ENCODE data around the gene VSTM2L. TPM values are rescaled to one million over a fixed set of nuclear protein-coding genes. Genes with fewer than 3 reads are reported as not detected.

Gene VSTM2L
- total RNA-seq, 1 donor from 2014 or later, result 2.9 TPM

- H3K4me2 ChIP-seq, result no peak overlapping the region
- Mint-ChIP-seq H3K27ac (no peak overlapping the region), H3K4me3 (no peak overlapping the region), H3K27me3 (ENCODE audit: insufficient read depth, low read depth) (peaks cover 4% of the 10 kb centered on the region), H3K9me3 (no peaks in the 10 kb centered on the region), H3K36me3 (peaks cover 18% of the 10 kb centered on the region), H3K4me1 (peaks cover 46% of the 10 kb centered on the region)
- DNase-seq (ENCODE audit: low spot score), result no peak
- TF ChIP-seq EZH2phosphoT487 (IDR thresholded peaks at IDR 0.05) (no peak), EZH2 (IDR thresholded peaks at IDR 0.05) (no peak), CTCF (IDR thresholded peaks at IDR 0.05) (no peak)
- H3K27ac ChIP-seq, result no peak overlapping the region
- no peak overlapping the region for H3K9ac ChIP-seq
- no peaks in the 10 kb centered on the region for H3K36me3 ChIP-seq
- no peak overlapping the region for H3K4me3 ChIP-seq
- no peaks in the 10 kb centered on the region for H3K27me3 ChIP-seq
- H3F3A ChIP-seq (ENCODE audit: low read depth), result peaks cover 16% of the 10 kb centered on the region
- H4K20me1 ChIP-seq (ENCODE audit: low read depth), result no peaks in the 10 kb centered on the region
- H2AFZ ChIP-seq (replicated peaks), result no peak overlapping the region
- no peaks in the 10 kb centered on the region for H3K9me3 ChIP-seq (ENCODE audit: low read depth)
- H3K79me2 ChIP-seq (ENCODE audit: low read depth), result no peaks in the 10 kb centered on the region
- H3K4me1 ChIP-seq, result peaks cover 20% of the 10 kb centered on the region
Measured at GRCh38 chr20:37871751-37872150, 31.2 kb upstream of the VSTM2L start.

- Histone ChIP-seq H3K9ac (no peak overlapping the region), H2AFZ (replicated peaks) (no peak overlapping the region), H3K4me1 (peaks cover 20% of the 10 kb centered on the region), H3K4me2 (no peak overlapping the region), H3K27me3 (no peaks in the 10 kb centered on the region), H3K36me3 (no peaks in the 10 kb centered on the region), H4K20me1 (ENCODE audit: low read depth) (no peaks in the 10 kb centered on the region), H3F3A (ENCODE audit: low read depth) (peaks cover 16% of the 10 kb centered on the region), H3K79me2 (ENCODE audit: low read depth) (no peaks in the 10 kb centered on the region), H3K4me3 (no peak overlapping the region), H3K27ac (no peak overlapping the region), H3K9me3 (ENCODE audit: low read depth) (no peaks in the 10 kb centered on the region)
- H3K9me3 Mint-ChIP-seq, result no peaks in the 10 kb centered on the region
- TF ChIP-seq EZH2phosphoT487 (IDR thresholded peaks at IDR 0.05) (no peak), EZH2 (IDR thresholded peaks at IDR 0.05) (no peak), CTCF (IDR thresholded peaks at IDR 0.05) (no peak)
- peaks cover 4% of the 10 kb centered on the region for H3K27me3 Mint-ChIP-seq (ENCODE audit: insufficient read depth, low read depth)
- no peak overlapping the region for H3K4me3 Mint-ChIP-seq
- peaks cover 18% of the 10 kb centered on the region for H3K36me3 Mint-ChIP-seq
- DNase-seq (ENCODE audit: low spot score), result no peak
- no peak overlapping the region for H3K27ac Mint-ChIP-seq
- peaks cover 44% of the 10 kb centered on the region for H3K4me1 Mint-ChIP-seq
Measured at GRCh38 chr20:37872161-37872560, 30.8 kb upstream of the VSTM2L start.

DNA sequence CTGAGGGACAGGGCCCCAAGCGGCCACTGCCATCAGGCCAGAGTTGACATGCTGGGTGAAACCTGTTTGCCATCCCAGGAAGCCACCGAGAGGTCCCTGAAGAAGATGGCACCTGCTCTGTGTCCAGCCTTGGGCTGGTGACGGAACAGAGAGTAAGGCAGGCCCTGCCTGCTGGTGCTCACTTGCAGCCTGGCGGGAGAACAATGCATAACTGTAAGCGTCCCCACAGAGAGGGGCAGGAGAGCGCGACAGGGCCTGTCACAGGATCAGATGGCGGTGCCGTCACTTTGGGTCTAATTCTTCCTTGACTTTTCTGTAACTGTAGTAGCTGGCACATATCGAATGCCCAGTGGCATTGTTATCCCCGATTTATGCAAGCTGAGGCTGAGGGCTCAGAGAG lies 29.0 kb upstream of the VSTM2L start:
- no peak overlapping the region for H3K4me3 Mint-ChIP-seq
- peaks cover 4% of the 10 kb centered on the region for H3K27me3 Mint-ChIP-seq (ENCODE audit: insufficient read depth, low read depth)
- peaks cover 8% of the 10 kb centered on the region for H3F3A ChIP-seq (ENCODE audit: low read depth)
- no peak overlapping the region for H3K9ac ChIP-seq
- H3K4me1 ChIP-seq, result peaks cover 8% of the 10 kb centered on the region
- H3K9me3 ChIP-seq (ENCODE audit: low read depth), result no peaks in the 10 kb centered on the region
- H3K79me2 ChIP-seq (ENCODE audit: low read depth), result no peaks in the 10 kb centered on the region
- no peak for TF ChIP-seq CTCF (IDR thresholded peaks at IDR 0.05)
- TF ChIP-seq EZH2 (IDR thresholded peaks at IDR 0.05), result no peak
- TF ChIP-seq EZH2phosphoT487 (IDR thresholded peaks at IDR 0.05), result no peak
- H3K4me2 ChIP-seq, result no peak overlapping the region
- peak; percentile 49 for DNase-seq (ENCODE audit: low spot score)
- no peak overlapping the region for H3K27ac ChIP-seq
- no peak overlapping the region for H3K27ac Mint-ChIP-seq
- no peaks in the 10 kb centered on the region for H3K36me3 ChIP-seq
- H3K27me3 ChIP-seq, result no peaks in the 10 kb centered on the region
- no peak overlapping the region for H3K4me3 ChIP-seq
- H3K9me3 Mint-ChIP-seq, result no peaks in the 10 kb centered on the region
- H2AFZ ChIP-seq (replicated peaks), result no peak overlapping the region
- peaks cover 18% of the 10 kb centered on the region for H3K36me3 Mint-ChIP-seq
- H4K20me1 ChIP-seq (ENCODE audit: low read depth), result no peaks in the 10 kb centered on the region
- peaks cover 35% of the 10 kb centered on the region for H3K4me1 Mint-ChIP-seq
